HG02852 (cell line): ENCODE data around the gene BTNL3.

Source experiments
- ATAC-seq: cut with Tn5 transposase; IDR thresholded peaks from one replicate; pipeline ENCODE4 v1.9.1; 2021; ENCODE audit warnings: mild to moderate bottlenecking, moderate library complexity; ENCODE audit not compliant: unreplicated experiment

The BTNL3 gene

GRCh38 chr5:181020688-181021087, 32.0 kb downstream of the BTNL3 start:
- ATAC-seq: no peak

GRCh38 chr5:181024245-181025064, 35.8 kb downstream of the BTNL3 start:
- ATAC-seq: no peak

- ATAC-seq: no peak
Observed at GRCh38 chr5:181027452-181028031, 38.9 kb downstream of the BTNL3 start.

DNA sequence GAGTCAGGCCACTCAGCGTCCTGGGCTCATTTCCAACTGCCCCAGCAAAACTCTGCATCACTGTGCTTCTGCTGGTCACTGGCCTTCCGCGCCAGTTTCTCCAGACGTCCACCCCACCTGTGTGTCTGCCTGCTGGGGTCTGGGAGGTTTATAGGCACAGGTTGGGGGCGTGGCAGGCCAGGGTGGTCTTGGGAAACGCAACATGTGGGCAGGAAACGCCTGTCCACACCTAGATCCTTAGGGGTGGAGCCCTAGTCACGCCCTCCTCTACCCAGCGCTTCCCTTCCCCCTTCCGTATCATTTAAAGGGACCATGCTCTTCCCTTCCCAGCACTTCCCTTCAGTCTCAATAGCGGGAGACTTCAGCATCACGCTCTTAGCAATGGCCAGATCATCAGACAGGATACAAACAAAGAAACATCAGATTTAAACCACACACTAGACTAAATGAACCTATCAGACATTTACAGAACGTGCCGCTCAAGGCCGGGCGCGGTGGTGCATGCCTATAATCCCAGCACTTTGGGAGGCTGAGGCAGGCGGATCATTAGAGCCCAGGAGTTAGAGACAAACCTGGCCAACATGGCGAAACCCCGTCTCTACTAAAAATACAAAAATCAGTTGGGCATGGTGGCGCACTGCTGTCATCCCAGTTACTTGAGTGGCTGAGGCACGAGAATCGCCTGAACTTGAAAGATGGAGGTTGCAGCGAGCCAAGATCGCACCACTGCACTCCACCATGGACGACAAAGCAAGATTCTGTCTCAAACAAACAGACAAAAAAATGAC, 39.6 kb downstream of the BTNL3 start:
- no peak for ATAC-seq

GRCh38 chr5:181031716-181032115, 43.1 kb downstream of the BTNL3 start:
- ATAC-seq: no peak

DNA sequence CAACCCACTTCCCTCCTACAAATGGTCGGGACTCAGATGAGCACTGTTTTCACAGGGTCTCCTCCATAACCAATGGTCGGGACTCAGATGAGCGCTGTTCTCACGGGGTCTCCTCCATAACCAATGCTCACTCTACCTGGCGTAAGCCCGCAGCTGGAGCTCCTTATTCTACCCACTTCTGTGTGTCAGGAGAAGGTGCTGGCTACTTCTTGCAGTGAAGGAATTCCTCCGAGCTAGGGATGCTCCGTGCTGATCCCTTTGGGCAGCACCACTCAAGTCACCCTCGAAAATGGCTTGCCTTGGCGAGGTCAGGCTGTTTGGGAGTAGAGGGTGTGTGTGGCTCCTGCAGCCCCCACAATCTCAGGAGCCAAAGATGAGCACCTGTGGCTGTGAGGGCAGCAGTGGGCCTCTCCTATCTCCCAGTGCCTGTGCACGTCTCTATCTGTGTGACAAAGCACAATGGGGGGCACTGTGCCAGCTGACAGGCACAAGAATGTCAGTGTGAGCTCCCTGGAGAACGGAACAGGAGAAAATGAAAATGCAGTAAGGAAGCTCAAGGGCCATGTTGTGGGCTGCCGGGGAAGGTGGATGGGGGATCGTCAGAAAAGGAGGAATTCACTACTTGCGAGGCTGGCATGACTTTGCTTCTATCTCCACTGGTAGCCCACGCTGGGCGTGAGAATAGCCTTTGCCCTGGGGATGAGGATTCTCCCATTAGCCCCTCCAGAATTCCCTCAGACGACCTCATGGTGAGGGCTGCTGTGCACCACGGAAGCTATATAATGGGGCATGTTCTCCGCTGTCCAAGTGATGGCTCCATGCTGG, 47.6 kb downstream of the BTNL3 start:
- ATAC-seq: no peak

GRCh38 chr5:181036816-181037364, 48.2 kb downstream of the BTNL3 start:
- no peak for ATAC-seq

DNA sequence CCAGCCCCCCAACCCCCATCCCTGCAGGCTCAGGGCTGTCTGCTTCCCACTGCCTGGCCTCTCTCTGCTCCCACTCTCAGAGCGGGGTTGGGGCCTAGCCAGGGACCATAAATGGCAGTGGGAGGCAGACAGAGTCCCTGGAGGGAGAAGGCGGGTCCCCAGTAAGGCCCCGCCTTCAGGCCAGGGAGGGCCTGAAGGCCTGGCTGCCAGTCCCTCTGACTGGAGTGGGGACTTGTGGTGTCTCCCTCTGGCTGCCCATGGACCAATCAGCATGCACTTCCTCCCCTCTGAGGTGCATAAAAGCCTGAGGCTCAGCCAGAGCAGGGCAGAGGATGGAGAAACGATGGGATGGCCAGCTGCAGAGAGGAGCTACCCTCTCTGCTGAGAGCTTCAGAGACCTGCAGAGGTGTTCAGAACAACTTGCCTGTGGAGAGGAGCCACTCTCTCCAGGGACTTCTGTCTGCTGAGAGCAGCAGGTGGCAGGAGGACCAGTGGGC, 48.8 kb downstream of the BTNL3 start:
- ATAC-seq: no peak

DNA sequence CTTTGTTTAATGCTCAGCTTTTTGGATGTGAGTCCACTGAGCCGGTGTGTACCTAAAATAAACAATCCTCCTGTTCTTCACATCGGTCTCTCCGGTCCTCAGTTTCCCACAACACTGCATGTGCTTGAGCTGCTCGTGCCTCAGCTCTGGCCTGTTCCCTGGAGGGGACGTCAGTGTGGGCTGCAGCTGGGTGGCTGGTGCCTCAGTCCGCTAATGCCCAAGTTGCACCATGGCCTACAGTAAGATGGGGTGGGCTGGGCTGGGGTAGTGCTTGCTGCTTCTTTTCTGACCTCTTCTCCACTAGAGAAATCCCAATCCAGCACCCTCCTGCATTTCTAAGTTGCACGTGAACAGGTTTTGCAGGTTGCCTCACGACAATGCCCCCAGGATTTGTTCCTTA, 50.8 kb downstream of the BTNL3 start:
- no peak for ATAC-seq

- ATAC-seq: no peak
Observed at GRCh38 chr5:181039931-181040630, 51.4 kb downstream of the BTNL3 start, which contains the start of gene BTNL9. BTNL9 (plus strand) TSS chr5:181040266; CDS start chr5:181045490, 5,224 bp downstream.

GRCh38 chr5:181040631-181040945, 51.9 kb downstream of the BTNL3 start:
- ATAC-seq: no peak

GRCh38 chr5:181041043-181041442, 52.4 kb downstream of the BTNL3 start:
- no peak for ATAC-seq

DNA sequence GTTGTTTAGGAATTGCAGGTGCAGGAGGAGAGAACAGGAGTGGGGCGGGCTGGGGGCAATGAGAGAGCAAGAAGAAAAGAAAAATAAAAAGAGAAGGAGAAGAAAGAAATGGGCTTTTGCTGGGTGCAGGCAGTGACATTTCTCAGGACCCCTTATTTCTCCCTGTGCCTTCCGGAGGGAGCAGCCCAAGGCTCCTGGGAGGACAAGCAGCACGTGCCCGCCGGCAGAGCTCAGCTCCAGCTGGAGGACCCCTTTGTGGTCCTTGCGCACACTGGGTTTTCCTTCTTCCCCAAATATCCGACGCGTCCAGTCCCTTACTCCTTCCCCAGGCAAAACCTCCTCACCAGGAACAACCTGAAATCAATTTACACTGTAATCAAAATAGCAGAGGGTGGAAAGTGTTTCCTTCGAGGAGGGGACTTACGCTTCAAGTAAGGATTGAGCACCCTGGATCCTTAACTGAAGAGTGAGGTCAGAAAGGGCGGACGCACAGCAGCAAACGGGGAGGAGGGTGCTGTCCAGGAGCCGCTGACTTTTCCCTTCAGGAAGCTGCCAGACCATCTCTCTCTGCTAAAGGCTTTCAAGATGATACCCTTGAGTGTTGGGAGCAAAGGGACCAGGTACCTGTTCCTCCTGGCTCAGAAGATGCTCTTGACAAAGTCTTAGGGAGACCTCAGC, 53.5 kb downstream of the BTNL3 start:
- no peak for ATAC-seq

- ATAC-seq: no peak
Observed at GRCh38 chr5:181042722-181043121, 54.1 kb downstream of the BTNL3 start.

DNA sequence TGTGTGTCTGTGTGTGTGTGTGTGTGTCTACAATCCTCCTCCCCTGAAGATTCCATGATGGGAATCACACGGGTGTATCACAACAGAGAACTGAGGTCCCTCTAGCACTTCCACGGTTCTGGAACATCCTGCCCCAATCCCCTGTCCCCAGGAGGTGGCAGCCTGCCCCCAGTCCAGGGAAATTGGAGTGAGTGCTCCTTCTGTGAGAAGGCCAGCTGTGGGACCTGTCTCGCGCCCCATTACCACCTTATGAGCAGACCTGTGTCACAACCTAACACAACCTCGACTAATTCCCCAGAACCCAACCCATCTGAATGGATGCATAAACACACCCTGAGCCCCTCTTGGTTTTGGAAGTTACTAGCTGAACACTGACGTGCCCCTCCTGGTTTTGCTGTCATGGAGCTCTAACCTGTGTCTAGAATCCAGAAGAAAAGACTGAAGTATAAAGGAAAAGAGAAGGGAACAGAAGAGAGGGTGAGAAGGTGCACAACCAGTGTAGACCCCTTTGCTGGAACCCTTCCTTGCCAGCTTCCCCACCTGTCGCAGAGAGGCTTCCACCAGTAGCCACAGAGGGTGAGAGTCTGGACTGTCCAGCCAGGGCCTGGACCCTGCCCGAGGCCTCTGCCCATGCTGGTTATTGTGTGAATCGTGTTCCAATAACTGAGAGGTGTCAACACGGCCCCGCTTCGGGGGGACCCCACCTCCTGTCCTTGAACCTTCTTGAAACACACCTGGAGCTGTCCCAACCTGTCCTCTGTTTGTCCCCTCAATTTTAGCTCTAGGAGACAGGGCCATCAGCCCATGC, 54.8 kb downstream of the BTNL3 start:
- no peak for ATAC-seq

- ATAC-seq: no peak
Observed at GRCh38 chr5:181044093-181044599, 55.5 kb downstream of the BTNL3 start.

DNA sequence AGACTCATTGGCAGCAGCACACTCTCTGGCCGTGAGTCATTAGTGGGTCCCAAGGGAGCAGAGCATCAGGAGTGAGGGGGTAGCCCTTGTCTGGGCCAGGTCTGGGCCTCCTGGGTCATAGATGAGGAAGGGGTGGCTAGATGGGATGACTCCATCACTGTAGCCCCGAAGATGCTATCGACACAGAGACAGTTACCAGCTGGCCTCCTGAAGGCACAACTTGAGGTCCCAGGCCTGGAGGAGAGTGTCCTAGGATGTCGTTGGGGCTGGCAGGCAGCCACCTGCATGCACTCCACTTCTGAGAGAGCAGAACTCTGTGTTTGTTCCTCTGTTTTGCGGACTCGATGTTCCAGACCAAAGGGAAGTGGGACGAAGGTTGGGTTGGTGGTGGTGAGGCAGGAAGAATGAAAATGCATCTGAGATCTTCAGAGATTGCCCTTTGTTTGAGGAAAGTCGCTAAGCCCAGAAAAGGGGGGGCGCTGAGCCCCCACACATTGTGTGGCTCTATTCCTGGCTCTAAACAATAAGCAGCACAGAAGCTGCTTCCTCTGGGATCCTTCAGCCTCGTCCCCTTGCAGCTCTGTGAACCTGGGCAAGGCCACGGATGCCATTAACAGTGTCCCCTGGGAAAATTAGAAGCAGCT, 56.1 kb downstream of the BTNL3 start:
- no peak for ATAC-seq

DNA sequence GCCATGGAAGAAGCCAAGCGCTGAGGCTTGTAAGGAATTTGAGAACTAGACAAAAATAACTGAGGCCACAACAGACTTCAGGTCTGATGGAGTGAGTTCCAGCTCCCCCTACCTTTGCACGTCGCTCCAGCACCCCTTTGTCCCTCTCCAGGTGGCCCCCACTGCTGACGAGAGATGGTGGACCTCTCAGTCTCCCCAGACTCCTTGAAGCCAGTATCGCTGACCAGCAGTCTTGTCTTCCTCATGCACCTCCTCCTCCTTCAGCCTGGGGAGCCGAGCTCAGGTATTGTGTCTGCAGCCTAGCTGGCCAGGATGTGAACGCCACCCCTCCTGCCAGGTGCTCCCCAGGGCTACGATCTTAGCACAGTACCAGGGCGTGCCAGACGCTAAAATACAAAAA, 56.7 kb downstream of the BTNL3 start:
- ATAC-seq: no peak
